C1 segment of cervical spinal cord (tissue), 14 donors: ENCODE measurements around the gene SOX8.
"Not testable (repeated sequence)": the region's sequence is repeated elsewhere in the genome, so short reads cannot be mapped to it uniquely, and the experiment has no call there.

ENCODE experiments used
- DNase-seq, 14 donors: peaks; one replicate each; lab custom pipeline; 2025; lab: John Stamatoyannopoulos, UW

The SOX8 gene

DNA sequence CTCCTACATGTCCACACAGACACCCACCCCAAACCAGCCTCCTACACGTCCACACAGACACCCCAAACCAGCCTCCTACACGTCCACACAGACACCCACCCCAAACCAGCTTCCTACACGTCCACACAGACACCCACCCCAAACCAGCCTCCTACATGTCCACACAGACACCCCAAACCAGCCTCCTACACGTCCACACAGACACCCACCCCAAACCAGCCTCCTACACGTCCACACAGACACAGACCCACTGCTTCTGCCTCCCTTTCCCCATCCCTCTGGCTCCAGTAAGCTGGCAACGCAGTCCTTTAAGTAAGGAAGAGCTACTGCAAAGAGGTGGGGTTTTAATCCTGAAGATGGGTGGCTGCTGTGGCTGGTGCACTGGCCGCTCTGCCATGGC, 27.8 kb upstream of the SOX8 start:
- not testable (repeated sequence) for DNase-seq

DNA sequence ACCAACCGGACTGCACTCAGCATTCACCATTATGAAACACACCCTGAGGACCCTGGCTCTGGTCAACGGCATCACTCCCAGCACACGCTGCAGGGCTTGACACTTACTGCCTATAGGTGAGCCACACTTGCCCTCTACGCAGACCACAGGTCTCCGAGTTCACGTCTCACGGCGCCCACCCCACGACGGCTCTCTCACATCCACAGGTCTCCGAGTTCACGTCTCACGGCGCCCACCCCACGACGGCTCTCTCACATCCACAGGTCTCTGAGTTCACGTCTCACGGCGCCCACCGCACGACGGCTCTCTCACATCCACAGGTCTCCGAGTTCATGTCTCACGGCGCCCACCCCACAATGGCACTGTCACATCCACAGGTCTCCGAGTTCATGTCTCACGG, 25.8 kb upstream of the SOX8 start:
- DNase-seq: not testable (repeated sequence)

GRCh38 chr16:959232-960040, 22.1 kb upstream of the SOX8 start:
- peak in 1 of 14 donors; percentile 93 for DNase-seq

DNA sequence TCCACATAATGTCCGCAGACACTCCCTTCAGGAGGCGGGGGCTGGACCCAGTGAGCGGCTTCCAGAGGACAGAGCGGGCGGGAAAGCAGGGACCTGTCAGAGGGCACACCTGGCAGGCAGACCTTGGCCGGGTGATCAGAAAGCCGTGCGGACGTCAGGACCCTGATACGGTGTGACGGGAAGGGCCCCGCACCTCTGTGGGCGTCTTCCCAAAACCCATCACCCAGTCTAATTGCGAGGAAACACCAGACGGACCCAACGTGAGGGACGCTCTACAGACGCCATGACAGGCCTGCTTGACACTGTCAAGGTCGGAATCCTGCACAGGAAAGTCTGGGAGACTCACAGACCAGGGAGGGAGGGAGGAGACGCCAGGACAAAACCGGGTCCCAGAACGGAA, 19.2 kb upstream of the SOX8 start:
- DNase-seq: no peak

- DNase-seq: no peak
Observed at GRCh38 chr16:962901-963814, 18.4 kb upstream of the SOX8 start.

GRCh38 chr16:963913-964312, 17.7 kb upstream of the SOX8 start:
- no peak for DNase-seq

GRCh38 chr16:964356-965035, 17.1 kb upstream of the SOX8 start:
- peak in 4 of 14 donors; percentile 28 to 43 (median 38) for DNase-seq

- DNase-seq: no peak
Observed at GRCh38 chr16:965036-965395, 16.6 kb upstream of the SOX8 start.

DNA sequence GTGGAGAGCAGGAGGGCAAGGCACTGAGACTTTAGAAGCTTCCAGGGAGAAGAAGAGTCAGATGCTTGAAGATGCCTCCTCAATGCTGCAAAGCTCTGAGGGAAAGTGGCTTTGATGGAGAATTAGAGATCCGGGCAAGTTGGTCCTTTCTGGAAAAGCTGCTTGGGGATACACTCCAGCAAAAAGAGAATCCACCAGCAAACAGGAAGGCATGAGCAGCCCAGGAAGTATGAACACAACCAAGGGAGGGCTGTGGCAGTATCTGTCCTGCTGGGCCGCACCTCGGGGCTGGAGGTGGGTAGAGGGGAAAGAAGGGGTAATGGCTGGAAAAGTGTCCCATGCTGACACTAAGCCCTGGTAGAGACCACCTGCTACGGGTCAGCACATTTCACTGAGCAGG, 16.1 kb upstream of the SOX8 start:
- DNase-seq: no peak

- DNase-seq: no peak
Observed at GRCh38 chr16:966035-966434, 15.5 kb upstream of the SOX8 start.

DNA sequence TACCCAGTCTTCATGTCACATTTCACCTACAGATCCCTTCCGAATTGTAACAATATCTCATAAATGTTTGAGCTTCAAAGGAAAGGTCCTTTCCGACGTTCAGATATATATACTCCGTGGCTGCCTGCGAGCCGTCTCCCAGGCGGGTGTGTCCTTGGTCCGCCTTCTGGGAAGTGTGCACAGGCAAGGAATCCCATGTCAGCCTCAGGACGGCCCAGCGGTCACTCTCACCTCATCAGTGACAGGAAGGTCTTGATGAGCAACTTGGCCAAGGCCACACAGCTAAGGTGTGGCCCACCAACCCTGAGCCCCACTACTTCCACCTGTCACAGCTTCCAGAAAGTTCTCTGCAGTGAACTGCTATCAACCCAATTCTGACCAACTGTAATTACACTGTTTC, 15.1 kb upstream of the SOX8 start:
- DNase-seq: no peak

- DNase-seq: no peak
Observed at GRCh38 chr16:967077-967541, 14.5 kb upstream of the SOX8 start.

DNA sequence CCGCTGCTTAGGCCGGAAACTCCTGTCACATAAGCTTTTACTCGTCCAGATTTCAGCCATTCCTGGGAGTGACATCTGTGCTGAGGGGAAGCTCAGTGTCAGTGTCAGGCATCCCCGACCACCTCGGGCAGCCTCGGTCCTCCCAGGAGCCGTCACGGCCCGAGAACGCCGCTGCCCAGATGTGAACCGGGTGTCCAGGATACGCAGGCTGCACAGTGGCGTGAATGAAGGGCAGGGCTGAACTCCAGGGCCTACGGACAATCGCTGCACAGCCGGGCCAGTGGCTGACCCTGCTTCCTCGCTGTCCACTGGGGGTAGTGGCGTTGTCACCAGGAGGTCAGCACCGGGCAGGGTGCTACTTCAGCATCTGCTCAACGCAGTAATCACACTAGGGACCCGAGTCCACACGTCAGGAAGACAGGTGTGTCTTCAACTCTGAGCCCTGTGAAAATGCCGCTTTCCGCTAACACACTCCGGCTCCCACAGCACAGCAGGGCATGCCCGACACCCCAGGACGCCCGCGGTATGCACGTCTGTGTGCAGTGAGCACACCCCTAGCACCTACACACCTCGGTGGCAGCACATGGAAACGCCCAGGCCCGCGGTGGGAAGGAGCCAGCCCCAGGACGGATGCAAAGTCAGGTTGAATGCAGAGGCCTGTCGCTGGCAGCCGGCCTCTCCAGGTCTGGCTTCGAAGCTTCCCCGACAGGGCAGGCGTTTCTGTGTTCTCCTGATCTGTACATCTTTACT, 13.8 kb upstream of the SOX8 start:
- no peak for DNase-seq

DNA sequence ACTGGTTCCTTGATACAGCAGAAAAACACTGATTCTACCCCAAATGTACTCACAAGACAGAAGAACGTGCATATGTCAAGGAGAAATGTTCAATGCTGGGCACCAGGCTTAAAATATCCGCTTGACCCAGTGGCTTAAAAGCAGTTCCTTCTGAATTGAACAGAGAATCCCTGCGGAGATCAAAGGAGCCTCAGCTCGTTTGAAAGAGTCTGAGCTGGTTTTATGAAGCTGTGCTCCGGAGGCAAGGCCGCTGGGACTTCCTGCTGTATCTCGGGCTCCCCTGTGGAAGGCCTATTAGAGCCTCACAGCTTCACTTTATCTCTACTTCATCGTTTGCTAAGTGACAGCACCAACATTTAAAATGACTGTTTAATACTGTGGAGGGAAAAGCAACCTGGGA, 12.9 kb upstream of the SOX8 start:
- DNase-seq: no peak

DNA sequence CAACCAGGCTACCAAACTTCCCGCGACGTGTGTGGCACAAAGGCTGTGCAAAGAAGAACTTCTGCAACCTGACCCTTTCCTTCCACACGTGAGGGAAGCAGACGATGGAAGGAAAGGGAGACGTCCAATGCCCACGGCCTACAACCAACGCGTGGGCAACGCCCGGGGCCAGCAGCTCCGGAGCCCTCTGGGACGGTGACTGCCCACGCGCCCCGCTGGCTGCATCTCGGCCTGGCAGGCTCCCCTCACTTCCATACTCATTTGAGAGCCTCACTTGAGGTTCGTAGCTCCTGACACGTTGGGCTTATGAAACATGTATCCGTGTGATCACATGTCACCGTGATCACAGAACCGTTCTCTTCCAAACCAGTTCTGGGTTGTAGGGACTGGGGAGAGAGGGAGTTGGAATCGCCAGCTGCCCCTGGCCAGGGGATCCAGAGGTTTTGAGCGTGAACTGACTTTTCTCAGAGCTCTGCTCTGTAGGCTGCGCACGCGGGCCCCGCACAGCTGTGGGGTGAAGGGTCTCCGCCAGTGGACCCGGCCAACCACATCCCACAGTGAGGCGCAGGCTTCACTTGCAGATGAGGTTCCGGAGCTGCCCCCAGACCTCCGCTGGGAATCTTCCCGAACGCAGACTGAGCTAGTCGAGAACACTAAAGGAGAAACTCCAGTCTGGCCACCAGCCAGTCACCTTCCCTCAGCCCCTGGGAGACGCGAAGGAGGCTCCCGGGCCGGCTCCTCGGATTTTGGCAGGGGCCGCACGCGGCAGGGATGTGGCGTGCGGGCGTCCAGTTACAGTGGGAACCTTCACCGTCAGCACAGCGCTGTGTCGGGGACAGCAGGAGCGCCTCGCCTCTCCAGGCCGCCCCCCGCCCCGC, 11.8 kb upstream of the SOX8 start:
- no peak for DNase-seq

GRCh38 chr16:970386-970765, 11.2 kb upstream of the SOX8 start:
- peak in 1 of 14 donors; percentile 58 for DNase-seq

- peak in 13 of 14 donors; percentile 84 to 98 (median 92) for DNase-seq
Observed at GRCh38 chr16:970766-971581, 10.6 kb upstream of the SOX8 start, which contains the start of gene LMF1. Gene LMF1 (minus strand): TSS chr16:970984. CDS start chr16:970980, 4 bp downstream.

- DNase-seq: peak in 1 of 14 donors; percentile 58
Observed at GRCh38 chr16:971582-971905, 10.0 kb upstream of the SOX8 start.

DNA sequence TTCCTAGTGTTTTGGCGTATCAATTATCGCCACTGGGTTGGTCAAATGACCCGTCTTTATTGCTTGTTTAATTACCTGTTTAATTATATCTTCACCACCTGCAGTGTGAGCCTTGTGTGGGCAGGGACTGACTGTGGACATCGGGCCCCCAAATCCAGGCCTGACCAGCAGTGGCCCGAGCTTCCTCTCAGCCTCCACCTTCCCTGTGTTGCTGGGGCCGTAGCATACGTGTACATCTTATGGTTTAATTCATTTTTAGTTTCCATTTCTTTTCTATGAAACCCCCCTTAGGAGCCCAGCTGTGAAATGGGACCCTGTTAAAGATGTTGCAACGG, 9.6 kb upstream of the SOX8 start:
- DNase-seq: no peak
